Panc1 (cell line): ENCODE results near the gene SPANXN2. TPM values are rescaled to one million over a fixed set of nuclear protein-coding genes. Genes with fewer than 3 reads are reported as not detected.

Source experiments
- ATAC-seq: fragments of 200-7000 bp; cut with Tn5 transposase; 2 replicates; pipeline ENCODE4 v1.9.1; 2020; ENCODE audit warnings: mild to moderate bottlenecking, moderate library complexity
- BruUV-seq: library from RNA; stranded (reverse); fragments of 400-500 nt; replicated peaks from 2 replicates; lab custom pipeline; 2021; lab: Mats Ljungman, UMichigan
- CTCF ChIA-PET: fragments of 300-600 bp; sonication (Branson Sonifier 250); formaldehyde crosslinking; loops from one replicate; lab custom pipeline; 2022; ENCODE audit warnings: antibody characterized with exemption; lab: Charles Lee
- POLR2A ChIA-PET: fragments of 300-600 bp; sonication (Branson Sonifier 250); formaldehyde crosslinking; loops from one replicate; lab custom pipeline; 2022; ENCODE audit warnings: antibody characterized with exemption; lab: Charles Lee
- DNase-seq: peaks from one replicate; pipeline ENCODE4 v3.0.0-alpha.2; 2010; ENCODE audit warnings: low read depth, low spot score
- H3K27ac ChIP-seq: 2 replicates; pipeline ENCODE4 v1.5.1; 2011; ENCODE audit warnings: mild to moderate bottlenecking, low read length, inconsistent platforms
- H3K27me3 ChIP-seq: fragments of 200-500 bp; sonication (Bioruptor generic); 2 replicates; pipeline ENCODE4 v1.6.0; 2014; ENCODE audit warnings: low read length, inconsistent platforms; ENCODE audit not compliant: control insufficient read depth, insufficient read depth
- H3K36me3 ChIP-seq: fragments of 200-500 bp; sonication (Bioruptor generic); 2 replicates; pipeline ENCODE4 v1.5.1; 2014; ENCODE audit warnings: inconsistent platforms, mild to moderate bottlenecking, low read length, moderate library complexity; ENCODE audit not compliant: control insufficient read depth, insufficient read depth
- H3K4me1 ChIP-seq: 2 replicates; pipeline ENCODE4 v1.5.1; 2011; ENCODE audit warnings: inconsistent platforms, mild to moderate bottlenecking, low read length, moderate library complexity; ENCODE audit not compliant: control insufficient read depth, insufficient read depth
- H3K4me3 ChIP-seq, 2 experiments: 2 replicates each; pipeline ENCODE4 v1.5.1; 2011 to 2012; ENCODE audit warnings: low read depth in 2 of 2, low read length in 2 of 2, mild to moderate bottlenecking in 2 of 2, inconsistent platforms in 1 of 2, moderate library complexity in 1 of 2
- H3K9me3 ChIP-seq: fragments of 200-500 bp; sonication (Bioruptor generic); 2 replicates; pipeline ENCODE4 v1.5.1; 2014; ENCODE audit warnings: low read depth, mild to moderate bottlenecking, inconsistent platforms, low read length, moderate library complexity; ENCODE audit not compliant: control insufficient read depth, insufficient read depth
- POLR2AphosphoS5 ChIP-seq: IDR thresholded peaks from 2 replicates; pipeline ENCODE4 v1.6.1; 2012; ENCODE audit warnings: mild to moderate bottlenecking, low read depth, low read length, moderate library complexity
- REST ChIP-seq, 2 experiments: IDR thresholded peaks; 2 replicates each; pipeline ENCODE4 v1.6.1; 2011 to 2012; ENCODE audit warnings: low read depth in 2 of 2, control low read depth in 1 of 2, low read length in 1 of 2, mild to moderate bottlenecking in 1 of 2, moderate library complexity in 1 of 2; ENCODE audit not compliant: insufficient read depth in 1 of 2
- SIN3A ChIP-seq: IDR thresholded peaks from 2 replicates; pipeline ENCODE4 v1.6.1; 2012; ENCODE audit warnings: low read depth, mild to moderate bottlenecking, low read length, moderate library complexity, borderline replicate concordance; ENCODE audit not compliant: insufficient read depth
- TCF7L2 ChIP-seq: IDR thresholded peaks from 2 replicates; pipeline ENCODE4 v1.6.1; 2011; ENCODE audit warnings: mild to moderate bottlenecking, low read depth, low read length, inconsistent platforms
- in situ Hi-C: cut with HindIII; loops from 2 replicates; pipeline ENCODE4 v1.10.0; 2016; ENCODE audit warnings: low sequenced_read_pairs, low pct_unique_long_range_greater_than_20kb
- intact Hi-C: fragments of 100-400 bp; cut with micrococcal nuclease; formaldehyde crosslinking; loops from one replicate; pipeline ENCODE4 v1.10.0; 2022; ENCODE audit not compliant: unreplicated experiment
- total RNA-seq: library from RNA; stranded (reverse); gene quantifications from one replicate; pipeline ENCODE4 v1.2.1, GENCODE V29; 2021; ENCODE audit not compliant: unreplicated experiment
- TF ChIP-seq, protein P1 (sequence below): fragments of 450-650 bp; IDR thresholded peaks from 2 replicates; pipeline ENCODE4 v1.5.1; 2017; ENCODE audit warnings: mild to moderate bottlenecking

SPANXN2 gene
- total RNA-seq, 1 experiment from 2014 or later = not detected

GRCh38 chrX:143683486-143683885, 37.1 kb downstream of the SPANXN2 start:
- no peaks in the 10 kb centered on the region for H3K36me3 ChIP-seq
- ChIA-PET POLR2A (no interaction called here), CTCF (no interaction called here)
- DNase-seq (no peak), ATAC-seq (no peak)
- intact Hi-C loops (no loop called here), in situ Hi-C loops (no loop called here)
- no peaks in the 10 kb centered on the region for H3K9me3 ChIP-seq
- no peak overlapping the region for H3K4me3 ChIP-seq
- no peak overlapping the region for H3K27ac ChIP-seq
- no TSS peak for BruUV-seq
- TF ChIP-seq SIN3A (no peak), TCF7L2 (no peak)
- H3K27me3 ChIP-seq = no peaks in the 10 kb centered on the region
- no peaks in the 10 kb centered on the region for H3K4me1 ChIP-seq

GRCh38 chrX:143674926-143675325, 45.6 kb downstream of the SPANXN2 start:
- in situ Hi-C loops (no loop called here), intact Hi-C loops (no loop called here)
- no peak overlapping the region for H3K4me3 ChIP-seq
- no peaks in the 10 kb centered on the region for H3K4me1 ChIP-seq
- ATAC-seq = no peak
- DNase-seq = no peak
- TF ChIP-seq REST (IDR thresholded peaks at IDR 0.05; ENCODE audit: insufficient read depth in 1 of 2, low read depth in 2 of 2, low read length in 1 of 2) (no peak), TCF7L2 (no peak), SIN3A (no peak), POLR2AphosphoS5 (no peak)
- TF ChIP-seq, protein P1, sequence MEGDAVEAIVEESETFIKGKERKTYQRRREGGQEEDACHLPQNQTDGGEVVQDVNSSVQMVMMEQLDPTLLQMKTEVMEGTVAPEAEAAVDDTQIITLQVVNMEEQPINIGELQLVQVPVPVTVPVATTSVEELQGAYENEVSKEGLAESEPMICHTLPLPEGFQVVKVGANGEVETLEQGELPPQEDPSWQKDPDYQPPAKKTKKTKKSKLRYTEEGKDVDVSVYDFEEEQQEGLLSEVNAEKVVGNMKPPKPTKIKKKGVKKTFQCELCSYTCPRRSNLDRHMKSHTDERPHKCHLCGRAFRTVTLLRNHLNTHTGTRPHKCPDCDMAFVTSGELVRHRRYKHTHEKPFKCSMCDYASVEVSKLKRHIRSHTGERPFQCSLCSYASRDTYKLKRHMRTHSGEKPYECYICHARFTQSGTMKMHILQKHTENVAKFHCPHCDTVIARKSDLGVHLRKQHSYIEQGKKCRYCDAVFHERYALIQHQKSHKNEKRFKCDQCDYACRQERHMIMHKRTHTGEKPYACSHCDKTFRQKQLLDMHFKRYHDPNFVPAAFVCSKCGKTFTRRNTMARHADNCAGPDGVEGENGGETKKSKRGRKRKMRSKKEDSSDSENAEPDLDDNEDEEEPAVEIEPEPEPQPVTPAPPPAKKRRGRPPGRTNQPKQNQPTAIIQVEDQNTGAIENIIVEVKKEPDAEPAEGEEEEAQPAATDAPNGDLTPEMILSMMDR = no peak
- H3K27me3 ChIP-seq = no peaks in the 10 kb centered on the region
- no peak overlapping the region for H3K27ac ChIP-seq
- no TSS peak for BruUV-seq
- no peaks in the 10 kb centered on the region for H3K36me3 ChIP-seq
- ChIA-PET CTCF (no interaction called here), POLR2A (no interaction called here)
- H3K9me3 ChIP-seq = no peaks in the 10 kb centered on the region

DNA sequence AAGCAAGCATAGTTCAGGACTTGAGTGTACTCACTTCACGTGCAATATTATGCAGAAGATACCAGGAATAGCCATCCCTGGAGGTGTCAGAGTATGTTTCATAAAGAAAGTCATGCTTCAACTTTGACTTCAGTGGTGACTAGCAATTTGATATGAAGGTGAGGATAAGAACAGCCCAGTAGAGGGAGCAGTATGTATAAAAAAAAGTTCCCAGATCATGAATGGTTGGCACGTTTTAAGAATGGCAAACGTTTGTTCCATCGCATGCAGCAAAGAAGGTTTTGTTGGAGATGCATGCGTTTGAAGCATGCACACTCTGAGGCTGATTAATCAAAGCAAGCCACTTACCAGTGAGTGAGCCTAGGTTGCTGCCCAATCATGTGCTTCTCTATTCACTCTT, 51.2 kb downstream of the SPANXN2 start:
- no TSS peak for BruUV-seq
- H3K4me1 ChIP-seq = no peaks in the 10 kb centered on the region
- no peaks in the 10 kb centered on the region for H3K27me3 ChIP-seq
- in situ Hi-C loops = no loop called here
- DNase-seq = no peak
- CTCF ChIA-PET = interaction anchor here (0.6 kb wide), 1 partner anchor 138 kb away, joined by 5 read pairs; no protein-coding TSS in a partner anchor
- ATAC-seq = peak; percentile 34; the same call in 1 of the 2 replicates
- intact Hi-C loops = loop anchor here (5.0 kb wide), 1 partner anchor 1523 kb away; no protein-coding TSS in a partner anchor
- POLR2A ChIA-PET = no interaction called here
- H3K4me3 ChIP-seq = no peak overlapping the region
- no peaks in the 10 kb centered on the region for H3K36me3 ChIP-seq
- H3K9me3 ChIP-seq = no peaks in the 10 kb centered on the region
- no peak overlapping the region for H3K27ac ChIP-seq
- TF ChIP-seq REST (IDR thresholded peaks at IDR 0.05; ENCODE audit: insufficient read depth in 1 of 2, low read depth in 2 of 2, low read length in 1 of 2) = no peak
- TF ChIP-seq, protein P1 = peak; percentile 48
